DMS153 treated with DMSO at 0.1 percent for 48 hours (cell line): ENCODE results near the gene CHAD.
"Not testable (repeated sequence)": the region's sequence is repeated elsewhere in the genome, so short reads cannot be mapped to it uniquely, and the experiment has no call there.

Source experiments
- DNase-seq: peaks from one replicate; lab custom pipeline; 2025; ENCODE audit not compliant: unreplicated experiment; lab: John Stamatoyannopoulos, UW

CHAD gene

GRCh38 chr17:50475362-50475761, 6.7 kb upstream of the CHAD start:
- DNase-seq: no peak

GRCh38 chr17:50474523-50474922, 5.8 kb upstream of the CHAD start:
- no peak for DNase-seq

GRCh38 chr17:50473901-50474300, 5.2 kb upstream of the CHAD start:
- DNase-seq: no peak

GRCh38 chr17:50472761-50473161, 4.1 kb upstream of the CHAD start:
- DNase-seq: not testable (repeated sequence)

GRCh38 chr17:50472286-50472685, 3.6 kb upstream of the CHAD start:
- no peak for DNase-seq

- no peak for DNase-seq
Observed at GRCh38 chr17:50471009-50471905, 2.6 kb upstream of the CHAD start.

GRCh38 chr17:50470426-50470825, 1.7 kb upstream of the CHAD start:
- DNase-seq: no peak

- DNase-seq: no peak
Observed at GRCh38 chr17:50469671-50470305, 1.1 kb upstream of the CHAD start.

- no peak for DNase-seq
Observed at GRCh38 chr17:50469208-50469605, 527 bp upstream of the CHAD start.

- no peak for DNase-seq
Observed at GRCh38 chr17:50467855-50468303, 801 bp downstream of the CHAD start.

- DNase-seq: no peak
Observed at GRCh38 chr17:50467114-50467854, 1.4 kb downstream of the CHAD start.

- no peak for DNase-seq
Observed at GRCh38 chr17:50466371-50467113, 2.1 kb downstream of the CHAD start.

GRCh38 chr17:50465635-50466034, 3.0 kb downstream of the CHAD start:
- DNase-seq: no peak

- DNase-seq: no peak
Observed at GRCh38 chr17:50465171-50465570, 3.5 kb downstream of the CHAD start.

GRCh38 chr17:50464736-50465135, 3.9 kb downstream of the CHAD start:
- DNase-seq: no peak

- no peak for DNase-seq
Observed at GRCh38 chr17:50464121-50464520, 4.6 kb downstream of the CHAD start.

GRCh38 chr17:50462446-50462845, 6.2 kb downstream of the CHAD start:
- no peak for DNase-seq

- DNase-seq: no peak
Observed at GRCh38 chr17:50461550-50462132, 7.0 kb downstream of the CHAD start.

GRCh38 chr17:50460831-50461526, 7.7 kb downstream of the CHAD start:
- DNase-seq: no peak

- no peak for DNase-seq
Observed at GRCh38 chr17:50459756-50460155, 8.9 kb downstream of the CHAD start.
